ENCODE measurements around the gene TTC33. TPM values are rescaled to one million over a fixed set of nuclear protein-coding genes. Genes with fewer than 3 reads are reported as not detected.

The TTC33 gene
- polyA plus RNA-seq, 1 of the 3 experiments (the other 2 are of a cell fraction): 2.2 TPM

GRCh38 chr5:40505031-40505430 lies 250.7 kb downstream of the TTC33 start:
- no peaks in the 10 kb centered on the region for H4K20me1 ChIP-seq (ENCODE audit: insufficient read depth)
- CTCF ChIA-PET: no interaction called here
- no peak overlapping the region for H3K27ac ChIP-seq (ENCODE audit: low read depth in 2 of 2, low read length in 1 of 2)
- no peak overlapping the region for H2AFZ ChIP-seq (ENCODE audit: low read depth)
- no peaks in the 10 kb centered on the region for H3K4me1 ChIP-seq (ENCODE audit: control insufficient read depth in 1 of 2, insufficient read depth in 2 of 2, low read depth in 1 of 2, low read length in 1 of 2)
- no peaks in the 10 kb centered on the region for H3F3A ChIP-seq (replicated peaks; ENCODE audit: insufficient read depth)
- no peak for DNase-seq
- TF ChIP-seq CHD2 (IDR thresholded peaks at IDR 0.05; ENCODE audit: low read length, partially characterized antibody): no peak
- TF ChIP-seq TCF12 (IDR thresholded peaks at IDR 0.05): no peak
- TF ChIP-seq CTCF (IDR thresholded peaks at IDR 0.05): no peak
- TF ChIP-seq MEF2A (IDR thresholded peaks at IDR 0.05; ENCODE audit: borderline replicate concordance, low read depth): no peak
- TF ChIP-seq FOSL2 (IDR thresholded peaks at IDR 0.05; ENCODE audit: borderline replicate concordance, low read depth): no peak
- TF ChIP-seq ZBTB33 (IDR thresholded peaks at IDR 0.05; ENCODE audit: borderline replicate concordance, low read depth): no peak
- no peak for TF ChIP-seq REST (IDR thresholded peaks at IDR 0.05; ENCODE audit: low read depth, low read length)
- TF ChIP-seq SIN3A (IDR thresholded peaks at IDR 0.05; ENCODE audit: borderline replicate concordance, low read depth, low read length): no peak
- no peak for TF ChIP-seq NRF1 (IDR thresholded peaks at IDR 0.05; ENCODE audit: low read depth, low read length)
- no peak for TF ChIP-seq MAX (IDR thresholded peaks at IDR 0.05; ENCODE audit: low read depth)
- no peak for TF ChIP-seq EP300 (IDR thresholded peaks at IDR 0.05; ENCODE audit: borderline replicate concordance in 1 of 2, low read depth in 1 of 2, low read length in 1 of 2)
- TF ChIP-seq USF2 (IDR thresholded peaks at IDR 0.05; ENCODE audit: borderline replicate concordance, low read depth, low read length): no peak
- no peak for TF ChIP-seq GATA2 (CRISPR knock-in tag; IDR thresholded peaks at IDR 0.05)
- no peak overlapping the region for H3K9ac ChIP-seq
- H3K36me3 ChIP-seq (replicated peaks in 1 of 2; ENCODE audit: control insufficient read depth in 1 of 2, insufficient read depth in 2 of 2, low read length in 1 of 2): no peaks in the 10 kb centered on the region
- no peak overlapping the region for H3K4me3 ChIP-seq (ENCODE audit: low read depth in 2 of 2, low read length in 1 of 2)
- no peak overlapping the region for H3K4me2 ChIP-seq
- no peaks in the 10 kb centered on the region for H3K9me3 ChIP-seq
- peaks cover 6% of the 10 kb centered on the region; the same call in 1 of the 2 replicates for H3K27me3 ChIP-seq (ENCODE audit: insufficient read depth)
- H3K79me2 ChIP-seq (ENCODE audit: insufficient read depth): no peaks in the 10 kb centered on the region
- no peaks in the 10 kb centered on the region for H3K9me2 ChIP-seq
- POLR2A ChIA-PET: no interaction called here
- whole genome bisulfite sequencing (ENCODE audit: low lambda C conversion rate): 2% methylated on average over 4 of the region's 4 CpGs

Measured in SK-N-SH (cell line).